GM18870 (cell line): Measurements from ENCODE around the gene SAFB2.
"Not testable (repeated sequence)": the region's sequence is repeated elsewhere in the genome, so short reads cannot be mapped to it uniquely, and the experiment has no call there.

Experiments used
- ATAC-seq: cut with Tn5 transposase; IDR thresholded peaks from one replicate; pipeline ENCODE4 v1.9.1; 2021; ENCODE audit warnings: moderate library complexity; ENCODE audit not compliant: unreplicated experiment

SAFB2 gene

GRCh38 chr19:5608766-5609165 is 13.8 kb downstream of the SAFB2 start:
- ATAC-seq, result not testable (repeated sequence)

- no peak for ATAC-seq
These were observed 14.3 kb downstream of the SAFB2 start for GRCh38 chr19:5608291-5608690.

- no peak for ATAC-seq
These were observed 15.0 kb downstream of the SAFB2 start for GRCh38 chr19:5607318-5608275.

- no peak for ATAC-seq
These were observed 17.2 kb downstream of the SAFB2 start for GRCh38 chr19:5605362-5605761.

GRCh38 chr19:5603626-5604025 is 18.9 kb downstream of the SAFB2 start:
- ATAC-seq, result no peak

GRCh38 chr19:5600797-5601196 is 21.8 kb downstream of the SAFB2 start:
- no peak for ATAC-seq

- ATAC-seq, result no peak
These were observed 26.8 kb downstream of the SAFB2 start for GRCh38 chr19:5595745-5596144.

- no peak for ATAC-seq
These were observed 27.4 kb downstream of the SAFB2 start for GRCh38 chr19:5595129-5595528.

- ATAC-seq, result no peak
These were observed 28.0 kb downstream of the SAFB2 start for GRCh38 chr19:5594521-5594950.

- ATAC-seq, result no peak
These were observed 29.0 kb downstream of the SAFB2 start for GRCh38 chr19:5593343-5594255.

GRCh38 chr19:5592531-5593342 is 29.8 kb downstream of the SAFB2 start:
- ATAC-seq, result no peak

GRCh38 chr19:5591476-5591875 is 31.1 kb downstream of the SAFB2 start:
- ATAC-seq, result no peak

GRCh38 chr19:5590865-5591154 is 31.8 kb downstream of the SAFB2 start:
- ATAC-seq, result no peak

- no peak for ATAC-seq
These were observed 32.3 kb downstream of the SAFB2 start for GRCh38 chr19:5590151-5590864.

- ATAC-seq, result no peak
These were observed 33.5 kb downstream of the SAFB2 start for GRCh38 chr19:5588906-5589676.

- no peak for ATAC-seq
These were observed 34.1 kb downstream of the SAFB2 start for GRCh38 chr19:5588441-5588840.

- no peak for ATAC-seq
These were observed 34.9 kb downstream of the SAFB2 start for GRCh38 chr19:5587661-5588060.

- no peak for ATAC-seq
These were observed 35.5 kb downstream of the SAFB2 start for GRCh38 chr19:5587071-5587455.

- ATAC-seq, result no peak
These were observed 36.1 kb downstream of the SAFB2 start for GRCh38 chr19:5586300-5587070.
